BLaER1 treated with 17β-estradiol and CSF1 and Interleukin-3, amounts not matched to agents 10 nM and 100 nM (cell line): ENCODE measurements around the gene STARD4.

ENCODE experiments used
- H3K27ac ChIP-seq, 11 experiments: shearing (Covaris generic); formaldehyde crosslinking; 2 replicates each; pipeline ENCODE4 v1.8.1; 2022
- H3K27me3 ChIP-seq, 11 experiments: shearing (Covaris generic); formaldehyde crosslinking; 2 replicates each; pipeline ENCODE4 v1.8.1; 2022
- H3K36me3 ChIP-seq, 11 experiments: shearing (Covaris generic); formaldehyde crosslinking; 2 replicates each; pipeline ENCODE4 v1.8.1; 2022
- H3K4me1 ChIP-seq, 10 experiments: shearing (Covaris generic); formaldehyde crosslinking; 2 replicates each; pipeline ENCODE4 v1.8.1; 2022
- H3K4me2 ChIP-seq, 11 experiments: shearing (Covaris generic); formaldehyde crosslinking; 2 replicates each; pipeline ENCODE4 v1.8.1; 2022
- H3K4me3 ChIP-seq, 10 experiments: shearing (Covaris generic); formaldehyde crosslinking; 2 replicates each; pipeline ENCODE4 v1.8.1; 2022
- H3K9ac ChIP-seq, 11 experiments: shearing (Covaris generic); formaldehyde crosslinking; 2 replicates each; pipeline ENCODE4 v1.8.1; 2022
- H3K9me3 ChIP-seq, 11 experiments: shearing (Covaris generic); formaldehyde crosslinking; replicated peaks in 1 of 11; 2 replicates each; pipeline ENCODE4 v1.8.1; 2022
- H4K20me1 ChIP-seq, 11 experiments: shearing (Covaris generic); formaldehyde crosslinking; 2 replicates each; pipeline ENCODE4 v1.8.1; 2022
- Cebpa-rat ChIP-seq, 11 experiments: shearing (Covaris generic); IDR thresholded peaks; 2 replicates each; pipeline ENCODE4 v1.8.1; 2022

Gene STARD4

GRCh38 chr5:111453295-111453694, 59.0 kb downstream of the STARD4 start:
- Histone ChIP-seq H3K4me1 (no peaks in the 10 kb centered on the region), H3K4me2 (no peak overlapping the region), H3K4me3 (no peak overlapping the region), H3K27ac (no peak overlapping the region), H3K9me3 (no peaks in the 10 kb centered on the region), H4K20me1 (no peaks in the 10 kb centered on the region), H3K36me3 (no peaks in the 10 kb centered on the region), H3K9ac (no peak overlapping the region), H3K27me3 (no peaks in the 10 kb centered on the region)
- no peak for TF ChIP-seq Cebpa-rat (IDR thresholded peaks at IDR 0.05)

DNA sequence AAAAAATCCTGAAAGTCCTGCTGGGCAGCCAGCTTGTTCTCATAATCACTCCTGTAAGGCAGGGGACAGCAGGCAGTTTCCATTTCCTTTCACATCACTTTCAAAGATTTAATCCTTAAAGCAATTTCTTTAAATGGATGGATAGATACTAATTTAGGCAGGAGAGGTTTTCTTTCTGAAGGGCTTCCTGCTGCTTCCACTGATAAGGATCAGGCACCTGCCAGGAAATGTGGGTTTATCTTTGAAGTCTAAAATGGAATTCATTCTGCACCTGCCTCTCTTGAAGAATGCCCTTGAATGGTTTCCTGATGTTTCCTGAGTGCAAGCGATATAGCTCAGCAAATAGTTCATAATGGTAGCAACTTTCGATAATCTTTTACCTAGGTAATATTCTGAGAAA, 64.5 kb downstream of the STARD4 start:
- no peaks in the 10 kb centered on the region for H3K27me3 ChIP-seq
- no peaks in the 10 kb centered on the region for H3K9me3 ChIP-seq
- peaks cover 0 to 7% (median 0%) of the 10 kb centered on the region in 10 experiments; a peak in 7 of 20 replicates for H3K4me1 ChIP-seq
- H3K9ac ChIP-seq = no peak overlapping the region
- no peak for TF ChIP-seq Cebpa-rat (IDR thresholded peaks at IDR 0.05)
- no peaks in the 10 kb centered on the region for H3K36me3 ChIP-seq
- H3K4me2 ChIP-seq = peak overlapping the region in 2 of 11 experiments; percentile 17 to 29; a peak in 2 of 22 replicates
- no peak overlapping the region for H3K4me3 ChIP-seq
- H3K27ac ChIP-seq = no peak overlapping the region
- H4K20me1 ChIP-seq = no peaks in the 10 kb centered on the region

- H3K36me3 ChIP-seq = no peaks in the 10 kb centered on the region
- no peak overlapping the region for H3K4me2 ChIP-seq
- H3K4me3 ChIP-seq = no peak overlapping the region
- no peaks in the 10 kb centered on the region for H4K20me1 ChIP-seq
- H3K9me3 ChIP-seq = no peaks in the 10 kb centered on the region
- no peaks in the 10 kb centered on the region for H3K27me3 ChIP-seq
- no peak overlapping the region for H3K27ac ChIP-seq
- H3K4me1 ChIP-seq = peaks cover 0 to 7% (median 0%) of the 10 kb centered on the region in 10 experiments; a peak in 7 of 20 replicates
- no peak for TF ChIP-seq Cebpa-rat (IDR thresholded peaks at IDR 0.05)
- no peak overlapping the region for H3K9ac ChIP-seq
Observed at GRCh38 chr5:111447099-111447498, 65.2 kb downstream of the STARD4 start.
